PFSK-1 (cell line): ENCODE results near the gene CIAO2B.

Experiments used
- POLR2AphosphoS5 ChIP-seq: IDR thresholded peaks from 2 replicates; pipeline ENCODE4 v1.6.1; 2012; ENCODE audit warnings: low read depth, mild to moderate bottlenecking, control low read depth, low read length, moderate library complexity
- SIN3A ChIP-seq: IDR thresholded peaks from 2 replicates; pipeline ENCODE4 v1.6.1; 2012; ENCODE audit warnings: mild to moderate bottlenecking, low read length, moderate library complexity, borderline replicate concordance; ENCODE audit not compliant: insufficient read depth
- TAF1 ChIP-seq: IDR thresholded peaks from 2 replicates; pipeline ENCODE4 v1.6.1; 2012; ENCODE audit warnings: low read length, control low read depth, borderline replicate concordance; ENCODE audit not compliant: insufficient read depth
- TF ChIP-seq, protein P1 (sequence below), 2 experiments: IDR thresholded peaks; 2 replicates each; pipeline versions ENCODE4 v1.6.1 to v1.8.0; 2011 to 2012; ENCODE audit warnings: low read depth in 2 of 2, low read length in 2 of 2, control low read depth in 1 of 2, inconsistent platforms in 1 of 2, mild to moderate bottlenecking in 1 of 2, moderate library complexity in 1 of 2; ENCODE audit not compliant: insufficient read depth in 1 of 2

- no peak for TF ChIP-seq TAF1
- TF ChIP-seq POLR2AphosphoS5, result no peak
- TF ChIP-seq, protein P1, sequence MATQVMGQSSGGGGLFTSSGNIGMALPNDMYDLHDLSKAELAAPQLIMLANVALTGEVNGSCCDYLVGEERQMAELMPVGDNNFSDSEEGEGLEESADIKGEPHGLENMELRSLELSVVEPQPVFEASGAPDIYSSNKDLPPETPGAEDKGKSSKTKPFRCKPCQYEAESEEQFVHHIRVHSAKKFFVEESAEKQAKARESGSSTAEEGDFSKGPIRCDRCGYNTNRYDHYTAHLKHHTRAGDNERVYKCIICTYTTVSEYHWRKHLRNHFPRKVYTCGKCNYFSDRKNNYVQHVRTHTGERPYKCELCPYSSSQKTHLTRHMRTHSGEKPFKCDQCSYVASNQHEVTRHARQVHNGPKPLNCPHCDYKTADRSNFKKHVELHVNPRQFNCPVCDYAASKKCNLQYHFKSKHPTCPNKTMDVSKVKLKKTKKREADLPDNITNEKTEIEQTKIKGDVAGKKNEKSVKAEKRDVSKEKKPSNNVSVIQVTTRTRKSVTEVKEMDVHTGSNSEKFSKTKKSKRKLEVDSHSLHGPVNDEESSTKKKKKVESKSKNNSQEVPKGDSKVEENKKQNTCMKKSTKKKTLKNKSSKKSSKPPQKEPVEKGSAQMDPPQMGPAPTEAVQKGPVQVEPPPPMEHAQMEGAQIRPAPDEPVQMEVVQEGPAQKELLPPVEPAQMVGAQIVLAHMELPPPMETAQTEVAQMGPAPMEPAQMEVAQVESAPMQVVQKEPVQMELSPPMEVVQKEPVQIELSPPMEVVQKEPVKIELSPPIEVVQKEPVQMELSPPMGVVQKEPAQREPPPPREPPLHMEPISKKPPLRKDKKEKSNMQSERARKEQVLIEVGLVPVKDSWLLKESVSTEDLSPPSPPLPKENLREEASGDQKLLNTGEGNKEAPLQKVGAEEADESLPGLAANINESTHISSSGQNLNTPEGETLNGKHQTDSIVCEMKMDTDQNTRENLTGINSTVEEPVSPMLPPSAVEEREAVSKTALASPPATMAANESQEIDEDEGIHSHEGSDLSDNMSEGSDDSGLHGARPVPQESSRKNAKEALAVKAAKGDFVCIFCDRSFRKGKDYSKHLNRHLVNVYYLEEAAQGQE (IDR thresholded peaks at IDR 0.05; ENCODE audit: insufficient read depth in 1 of 2, low read depth in 2 of 2, low read length in 2 of 2), result no peak
- no peak for TF ChIP-seq SIN3A
These were observed 19.2 kb downstream of the CIAO2B start for GRCh38 chr16:66915041-66915440.
